Hepatocyte (in vitro differentiated cells): Measurements from ENCODE around the gene DEUP1.

Experiments used
- CTCF ChIP-seq: fragments of 200-600 bp; sonication (generic); IDR thresholded peaks from 2 replicates; pipeline ENCODE4 v1.5.1; 2016; ENCODE audit warnings: antibody characterized with exemption, mild to moderate bottlenecking; ENCODE audit not compliant: poor library complexity
- EZH2phosphoT487 ChIP-seq: fragments of 200-600 bp; sonication (generic); IDR thresholded peaks from one replicate; pipeline ENCODE4 v1.6.1; 2018; ENCODE audit warnings: antibody characterized with exemption, mild to moderate bottlenecking, low read depth, moderate library complexity; ENCODE audit not compliant: unreplicated experiment, severe bottlenecking

- TF ChIP-seq CTCF (no peak), EZH2phosphoT487 (no peak)
Observed at GRCh38 chr11:93393386-93393785, 62.8 kb downstream of the DEUP1 start.
